K562 (cell line): ENCODE data around the gene HTR3C. TPM values are rescaled to one million over a fixed set of nuclear protein-coding genes. Genes with fewer than 3 reads are reported as not detected.
A peak's percentile ranks its signal among the peaks of the same experiment; 100 is the strongest.

Experiments
- ATAC-seq: fragments of 200-7000 bp; cut with Tn5 transposase; 3 replicates; pipeline ENCODE4 v1.9.1; 2020; ENCODE audit warnings: moderate library complexity
- BruUV-seq: library from RNA; stranded (reverse); fragments of 400-500 nt; replicated peaks from 2 replicates; lab custom pipeline; 2021; lab: Mats Ljungman, UMichigan
- CTCF ChIA-PET: fragments of 300-600 bp; formaldehyde crosslinking; extraction: SDS; loops from one replicate; lab custom pipeline; 2021; ENCODE audit warnings: low intra/inter-chr PET ratio; lab: Yijun Ruan, JAX
- POLR2A ChIA-PET: fragments of 300-600, 350-650 bp; sonication (Branson Sonifier 250); formaldehyde crosslinking; extraction: SDS; loops from one replicate; lab custom pipeline; 2021; ENCODE audit warnings: antibody characterized with exemption, inconsistent platforms; lab: Yijun Ruan, JAX
- DNase-seq, 4 experiments: peaks; one replicate each; pipeline versions ENCODE4 v3.0.0 to v3.0.0-alpha.2; 2011 to 2018; ENCODE audit warnings: low spot score in 3 of 4, mixed read lengths in 3 of 4; ENCODE audit errors: extremely low read depth in 1 of 4
- FAIRE-seq: peaks from 2 replicates; lab custom pipeline; 2011; peaks lifted over from hg19 to GRCh38; lab: Jason Lieb, UNC
- H2AFZ ChIP-seq: 2 replicates; pipeline ENCODE4 v1.6.0; 2011; ENCODE audit warnings: low read depth, low read length, control low read depth, inconsistent platforms
- H3K27ac ChIP-seq: fragments of 200-600 bp; 3 replicates; pipeline ENCODE4 v1.8.0; 2011; ENCODE audit warnings: low read depth, mild to moderate bottlenecking, control low read depth, inconsistent platforms, low read length, moderate library complexity, mixed read lengths; ENCODE audit errors: extremely low read depth
- H3K27me3 ChIP-seq, 2 experiments: fragments of 300-600 bp in 1 of 2; 2 replicates in 1 of 2; 3 replicates in 1 of 2; pipeline versions ENCODE4 v1.6.0 to v1.8.0; 2011; ENCODE audit warnings: inconsistent platforms in 2 of 2, low read length in 2 of 2, mild to moderate bottlenecking in 1 of 2, mixed read lengths in 1 of 2, moderate library complexity in 1 of 2; ENCODE audit not compliant: control insufficient read depth in 2 of 2, insufficient read depth in 2 of 2
- H3K36me3 ChIP-seq: fragments of 300-600 bp; 3 replicates; pipeline ENCODE4 v1.8.0; 2011; ENCODE audit warnings: mild to moderate bottlenecking, low read length, inconsistent platforms; ENCODE audit not compliant: control insufficient read depth, insufficient read depth
- H3K4me1 ChIP-seq, 2 experiments: fragments of 200-600 bp in 1 of 2; replicated peaks in 1 of 2; 2 replicates in 1 of 2; 3 replicates in 1 of 2; pipeline versions ENCODE4 v1.5.1 to v1.8.0; 2011; ENCODE audit warnings: inconsistent platforms in 2 of 2, low read length in 2 of 2, mild to moderate bottlenecking in 1 of 2, mixed read lengths in 1 of 2, moderate library complexity in 1 of 2; ENCODE audit not compliant: control insufficient read depth in 2 of 2, insufficient read depth in 2 of 2
- H3K4me2 ChIP-seq: 2 replicates; pipeline ENCODE4 v1.6.1; 2011; ENCODE audit warnings: low read length, control low read depth, inconsistent platforms, mixed read lengths; ENCODE audit not compliant: insufficient read depth
- H3K4me3 ChIP-seq: fragments of 200-600 bp; sonication (generic), shearing (Covaris generic); 2 replicates; pipeline ENCODE4 v1.5.1; 2016; ENCODE audit warnings: control low read depth, inconsistent platforms
- H3K79me2 ChIP-seq: fragments of 200-600 bp; 3 replicates; pipeline ENCODE4 v1.8.0; 2011; ENCODE audit warnings: low read length, inconsistent platforms; ENCODE audit not compliant: control insufficient read depth, insufficient read depth
- H3K9ac ChIP-seq, 2 experiments: 2 replicates each; pipeline versions ENCODE4 v1.6.0 to v1.6.1; 2011; ENCODE audit warnings: low read depth in 2 of 2, low read length in 2 of 2, control low read depth in 1 of 2, inconsistent platforms in 1 of 2, mild to moderate bottlenecking in 1 of 2, mixed read lengths in 1 of 2; ENCODE audit not compliant: insufficient read depth in 1 of 2
- H3K9me1 ChIP-seq: one replicate; pipeline ENCODE4 v1.6.0; 2011; ENCODE audit warnings: inconsistent platforms, mild to moderate bottlenecking, low read length, moderate library complexity; ENCODE audit not compliant: control insufficient read depth, insufficient read depth
- H3K9me3 ChIP-seq: replicated peaks from 2 replicates; pipeline ENCODE4 v1.5.1; 2011; ENCODE audit warnings: low read depth, low read length, inconsistent platforms; ENCODE audit not compliant: control insufficient read depth, insufficient read depth
- H4K20me1 ChIP-seq: replicated peaks from 2 replicates; pipeline ENCODE4 v1.6.1; 2011; ENCODE audit warnings: low read length, inconsistent platforms, mixed read lengths; ENCODE audit not compliant: control insufficient read depth, insufficient read depth
- ATF1 ChIP-seq, 2 experiments: fragments of 450-650 bp in 1 of 2; IDR thresholded peaks; 2 replicates each; pipeline ENCODE4 v1.6.1; 2016; ENCODE audit warnings: missing compliant biosample characterization in 1 of 2, missing genetic modification characterization in 1 of 2
- CHCHD3 ChIP-seq: fragments of 250-450 bp; sonication (Bioruptor Pico); IDR thresholded peaks from 2 replicates; pipeline ENCODE4 v2.1.2; 2022; ENCODE audit warnings: mild to moderate bottlenecking
- CREB1 ChIP-seq, 2 experiments: sonication (generic) in 1 of 2; formaldehyde crosslinking in 1 of 2; IDR thresholded peaks; 2 replicates each; pipeline versions ENCODE4 v1.6.1 to v1.8.0; 2012 to 2022; ENCODE audit warnings: inconsistent platforms in 1 of 2, mild to moderate bottlenecking in 1 of 2, missing genetic modification reagents in 1 of 2, moderate library complexity in 1 of 2
- DMBX1 ChIP-seq: fragments of 250-450 bp; sonication (Bioruptor Pico); IDR thresholded peaks from 2 replicates; pipeline ENCODE4 v1.8.0; 2022; ENCODE audit warnings: inconsistent platforms, mild to moderate bottlenecking, moderate library complexity, borderline replicate concordance
- FIP1L1 ChIP-seq: fragments of 200-400 bp; formaldehyde crosslinking; IDR thresholded peaks from 2 replicates; pipeline ENCODE4 v1.6.1; 2018; ENCODE audit warnings: mild to moderate bottlenecking, low read depth, low read length; ENCODE audit not compliant: poor library complexity, severe bottlenecking
- JUND ChIP-seq, 2 experiments: IDR thresholded peaks; 2 replicates in 1 of 2; 3 replicates in 1 of 2; pipeline ENCODE4 v1.6.1; 2011; ENCODE audit warnings: borderline replicate concordance in 2 of 2, low read depth in 2 of 2, low read length in 2 of 2, improper control_type of control experiment in 1 of 2, missing biosample characterization in 1 of 2, missing genetic modification characterization in 1 of 2, missing genetic modification reagents in 1 of 2
- KDM1A ChIP-seq, 2 experiments: fragments of 450-650 bp; IDR thresholded peaks; 2 replicates each; pipeline ENCODE4 v1.6.1; 2016; ENCODE audit warnings: mild to moderate bottlenecking in 2 of 2
- NR2C1 ChIP-seq, 2 experiments: fragments of 450-650 bp; IDR thresholded peaks; 2 replicates each; pipeline ENCODE4 v1.6.1; 2017; ENCODE audit warnings: mild to moderate bottlenecking in 2 of 2, antibody characterized with exemption in 1 of 2, inconsistent platforms in 1 of 2, missing compliant biosample characterization in 1 of 2, missing genetic modification characterization in 1 of 2
- PYGO2 ChIP-seq: fragments of 450-650 bp; IDR thresholded peaks from 2 replicates; pipeline ENCODE4 v1.6.1; 2016; ENCODE audit warnings: mild to moderate bottlenecking, missing genetic modification characterization, moderate library complexity, missing compliant biosample characterization
- TBL1XR1 ChIP-seq, 2 experiments: IDR thresholded peaks; 2 replicates each; pipeline ENCODE4 v1.6.1; 2012; ENCODE audit warnings: improper control_type of control experiment in 2 of 2, low read length in 2 of 2, mild to moderate bottlenecking in 1 of 2
- TEAD1 ChIP-seq, 2 experiments: fragments of 450-650 bp in 1 of 2; sonication (generic) in 1 of 2; formaldehyde crosslinking; IDR thresholded peaks; 2 replicates each; pipeline versions ENCODE4 v1.4.0 to v1.8.0; 2020 to 2022; ENCODE audit warnings: mild to moderate bottlenecking in 2 of 2, missing genetic modification reagents in 1 of 2
- VEZF1 ChIP-seq: fragments of 200-800 bp; sonication (Bioruptor generic); IDR thresholded peaks from 2 replicates; pipeline ENCODE4 v1.6.1; 2017; ENCODE audit warnings: missing genetic modification characterization, missing compliant biosample characterization
- ZFP91 ChIP-seq: sonication (generic); formaldehyde crosslinking; IDR thresholded peaks from 2 replicates; pipeline ENCODE4 v1.8.0; 2022; ENCODE audit warnings: mild to moderate bottlenecking, missing genetic modification reagents
- ZNF384 ChIP-seq: IDR thresholded peaks from 2 replicates; pipeline ENCODE4 v1.6.1; 2012; ENCODE audit warnings: low read depth, low read length, improper control_type of control experiment
- WGBS: fragments of 100-300 bp; shearing (Covaris generic); methylation state at CpG from one replicate; pipeline ENCODE4 v1.1.6; 2016; ENCODE audit warnings: low coverage, mixed read lengths; ENCODE audit not compliant: insufficient coverage; ENCODE audit errors: missing lambda C conversion rate; 5-methylcytosine and 5-hydroxymethylcytosine counted together
- in situ Hi-C: fragments of 300-500 bp; cut with MboI; formaldehyde crosslinking; loops from 4 replicates; pipeline ENCODE4 v1.15.0; 2018; ENCODE audit warnings: inconsistent platforms, mixed read lengths
- intact Hi-C: fragments of 100-400 bp; cut with micrococcal nuclease; formaldehyde crosslinking; loops from 2 replicates; pipeline ENCODE4 v1.14.2; 2022
- polyA plus RNA-seq, 8 experiments: library from polyadenylated mRNA; depleted of rRNA in 4 of 8; stranded (reverse) in 5 of 8; unstranded in 3 of 8; fragments of >200 nt; fragmentation: Nextera tagmentation in 2 of 8; fragmentation: Illumina TruSeq in 1 of 8; extraction: Ambion mirVana in 2 of 8; extraction: Trizol in 1 of 8; gene quantifications; 2 replicates each; pipeline versions ENCODE4 v1.2.1 to v1.2.3, GENCODE V29; 2011 to 2014; ENCODE audit warnings: inconsistent platforms in 1 of 8, missing spikeins in 1 of 8
- total RNA-seq, 7 experiments: library from RNA; depleted of rRNA in 6 of 7; stranded (reverse); fragments of >200 nt in 6 of 7; fragmentation: Illumina TruSeq in 2 of 7; extraction: Trizol in 2 of 7; gene quantifications; 2 replicates each; pipeline versions ENCODE4 v1.2.1 to v1.2.3, GENCODE V29; 2011 to 2021; ENCODE audit warnings: low replicate concordance in 1 of 7

The HTR3C gene
- total and polyA plus RNA-seq, 9 of the 15 experiments (the other 6 are each of a cell fraction or from before 2014, with no cell fraction given) = 0.04 to 0.06 TPM; not detected in 7

GRCh38 chr3:184015381-184016019 lies 37.3 kb upstream of the HTR3C start:
- in situ Hi-C loops = loop anchor here (10.0 kb wide), 1 partner anchor 229 kb away; the partner anchor contains the start of genes ALG3 and EEF1AKMT4
- Histone ChIP-seq H3K27ac (peak overlapping the region; percentile 90), H3K4me3 (peak overlapping the region; percentile 89), H3K4me1 (peaks cover 17 to 21% of the 10 kb centered on the region in 2 experiments; a peak in 4 of 5 replicates), H3K27me3 (no peaks in the 10 kb centered on the region), H2AFZ (peak overlapping the region; percentile 96; the same call in 1 of the 2 replicates), H3K9me3 (no peaks in the 10 kb centered on the region), H3K36me3 (peaks cover 36% of the 10 kb centered on the region), H3K79me2 (peaks cover 57% of the 10 kb centered on the region), H3K4me2 (peak overlapping the region; percentile 89), H3K9ac (peak overlapping the region; percentile 46 to 77; a peak in 3 of 4 replicates), H4K20me1 (no peaks in the 10 kb centered on the region), H3K9me1 (no peaks in the 10 kb centered on the region)
- DNase-seq = peak in 2 of 4 experiments; percentile 31 to 50
- ChIA-PET CTCF (interaction anchor here (0.8 to 1.3 kb wide), 2 partner anchors 111 to 121 kb away, joined by 4 to 6 read pairs; no protein-coding TSS in a partner anchor), POLR2A (interaction anchor here (0.9 to 2.1 kb wide), 5 partner anchors 9 to 111 kb away, joined by 3 to 15 read pairs (median 4); partner anchors contain the start of gene HTR3D)
- FAIRE-seq = peak; percentile 6
- intact Hi-C loops = loop anchor here (2.0 to 5.0 kb wide), 2 partner anchors 39 to 232 kb away; partner anchors contain the start of genes ALG3 and EEF1AKMT4
- TF ChIP-seq PYGO2 (tag) = no peak
- 0 out of 2 replicates have a peak, but pooled peaks have one; percentile 21 for TF ChIP-seq DMBX1 (CRISPR knock-in tag)
- TF ChIP-seq VEZF1 = no peak
- no peak for TF ChIP-seq NR2C1 (IDR thresholded peaks at IDR 0.05)
- TF ChIP-seq NR2C1 (tag; IDR thresholded peaks at IDR 0.05) = no peak
- TF ChIP-seq ZNF384 = peak; percentile 88
- 0 out of 4 replicates have a peak, but pooled peaks of 1 of the 2 experiments have one; percentile 40 for TF ChIP-seq TBL1XR1 (IDR thresholded peaks at IDR 0.05; ENCODE audit: low read length in 2 of 2)
- TF ChIP-seq ATF1 (CRISPR knock-in tag; IDR thresholded peaks at IDR 0.05) = no peak
- peak; percentile 66 for TF ChIP-seq ATF1 (tag; IDR thresholded peaks at IDR 0.05)
- no peak for TF ChIP-seq KDM1A (IDR thresholded peaks at IDR 0.05)
- no peak for TF ChIP-seq TEAD1 (CRISPR knock-in tag; IDR thresholded peaks at IDR 0.05)
- TF ChIP-seq ZFP91 (CRISPR knock-in tag) = peak; percentile 61; the same call in 1 of the 2 replicates
- TF ChIP-seq CHCHD3 (CRISPR knock-in tag) = no peak
- peak; percentile 21; the same call in 1 of the 2 replicates for TF ChIP-seq JUND (IDR thresholded peaks at IDR 0.05; ENCODE audit: borderline replicate concordance, low read depth, low read length)
- TF ChIP-seq JUND (tag; IDR thresholded peaks at IDR 0.05; ENCODE audit: borderline replicate concordance, low read depth, low read length) = no peak
- 0 out of 2 replicates have a peak, but pooled peaks have one; percentile 33 for TF ChIP-seq CREB1 (IDR thresholded peaks at IDR 0.05)
- no peak for TF ChIP-seq CREB1 (CRISPR knock-in tag; IDR thresholded peaks at IDR 0.05)
- TF ChIP-seq FIP1L1 = no peak
- 9% methylated on average over 10 of the region's 10 CpGs for WGBS
- peak; percentile 9 for ATAC-seq
- BruUV-seq = no TSS peak
